HEK293 (cell line): Measurements from ENCODE around the gene SNTB2.

Experiments
- CTCF ChIA-PET: fragments of 350-600 bp; formaldehyde crosslinking; extraction: SDS; loops from one replicate; lab custom pipeline; 2021; ENCODE audit warnings: antibody characterized with exemption; lab: Yijun Ruan, JAX
- POLR2A ChIA-PET: fragments of 300-600 bp; formaldehyde crosslinking; extraction: SDS; loops from one replicate; lab custom pipeline; 2020; ENCODE audit warnings: antibody characterized with exemption, inconsistent platforms; lab: Yijun Ruan, JAX
- H3K27ac ChIP-seq: fragments of 200-500 bp; sonication (Bioruptor generic); 2 replicates; pipeline ENCODE4 v1.5.1; 2014; ENCODE audit warnings: low read depth, low read length, control low read depth, inconsistent platforms; ENCODE audit errors: extremely low read depth
- H3K36me3 ChIP-seq, 2 experiments: fragments of 200-500 bp in 1 of 2; sonication (Bioruptor generic) in 1 of 2; 1 replicate in 1 of 2; 2 replicates in 1 of 2; pipeline ENCODE4 v1.5.1; 2014 to 2017; ENCODE audit warnings: inconsistent platforms in 2 of 2, low read length in 2 of 2; ENCODE audit not compliant: control insufficient read depth in 2 of 2, insufficient read depth in 1 of 2
- H3K4me1 ChIP-seq: fragments of 200-500 bp; sonication (Bioruptor generic); 2 replicates; pipeline ENCODE4 v1.5.1; 2014; ENCODE audit warnings: mild to moderate bottlenecking, low read length, inconsistent platforms; ENCODE audit not compliant: control insufficient read depth, insufficient read depth
- H3K4me3 ChIP-seq: 2 replicates; pipeline ENCODE4 v1.5.1; 2011; ENCODE audit warnings: low read depth, mild to moderate bottlenecking, control low read depth, low read length, moderate library complexity
- H3K9me3 ChIP-seq: fragments of 200-500 bp; sonication (Bioruptor generic); 2 replicates; pipeline ENCODE4 v1.5.1; 2014; ENCODE audit warnings: low read depth, low read length, inconsistent platforms; ENCODE audit not compliant: control insufficient read depth, insufficient read depth
- GLI4 ChIP-seq: fragments of 450-650 bp; formaldehyde crosslinking; IDR thresholded peaks from 2 replicates; pipeline ENCODE4 v1.5.1; 2016; ENCODE audit warnings: missing biosample characterization, missing genetic modification characterization
- HOXA7 ChIP-seq: sonication (generic); formaldehyde crosslinking; IDR thresholded peaks from 2 replicates; pipeline ENCODE4 v1.8.1; 2022; ENCODE audit warnings: missing genetic modification reagents, borderline replicate concordance
- HOXC10 ChIP-seq: sonication (generic); formaldehyde crosslinking; IDR thresholded peaks from 2 replicates; pipeline ENCODE4 v1.8.1; 2023; ENCODE audit warnings: mild to moderate bottlenecking, missing genetic modification reagents
- KLF7 ChIP-seq: fragments of 450-650 bp; formaldehyde crosslinking; IDR thresholded peaks from 2 replicates; pipeline ENCODE4 v1.5.1; 2016; ENCODE audit warnings: missing biosample characterization, missing genetic modification characterization, borderline replicate concordance
- MEIS1 ChIP-seq: sonication (generic); formaldehyde crosslinking; IDR thresholded peaks from 2 replicates; pipeline ENCODE4 v1.8.1; 2022; ENCODE audit warnings: missing genetic modification reagents, mild to moderate bottlenecking, borderline replicate concordance
- TCF7L2 ChIP-seq: IDR thresholded peaks from 2 replicates; pipeline ENCODE4 v1.6.1; 2011; ENCODE audit warnings: low read depth, mild to moderate bottlenecking, inconsistent platforms, low read length, moderate library complexity, borderline replicate concordance
- ZBTB26 ChIP-seq: fragments of 450-650 bp; formaldehyde crosslinking; optimal IDR thresholded peaks from 2 replicates; pipeline ENCODE3; 2016; ENCODE audit warnings: missing biosample characterization, mild to moderate bottlenecking, missing genetic modification characterization
- ZIC2 ChIP-seq: fragments of 450-650 bp; formaldehyde crosslinking; IDR thresholded peaks from 2 replicates; pipeline ENCODE4 v1.5.1; 2016; ENCODE audit warnings: missing biosample characterization, missing genetic modification characterization
- ZNF157 ChIP-seq: fragments of 450-650 bp; formaldehyde crosslinking; IDR thresholded peaks from 2 replicates; pipeline ENCODE4 v1.5.1; 2016; ENCODE audit warnings: missing biosample characterization, missing genetic modification characterization
- ZNF214 ChIP-seq: fragments of 450-650 bp; formaldehyde crosslinking; IDR thresholded peaks from 2 replicates; pipeline ENCODE4 v1.5.1; 2017; ENCODE audit warnings: missing biosample characterization, mild to moderate bottlenecking, missing genetic modification characterization, borderline replicate concordance
- ZNF274 ChIP-seq, 2 experiments: fragments of 200-500 bp in 1 of 2; fragments of 450-650 bp in 1 of 2; sonication (Bioruptor generic) in 1 of 2; formaldehyde crosslinking in 1 of 2; IDR thresholded peaks; 2 replicates each; pipeline versions ENCODE4 v1.5.1 to v1.6.1; 2014 to 2016; ENCODE audit warnings: borderline replicate concordance in 1 of 2, inconsistent platforms in 1 of 2, low read length in 1 of 2, missing biosample characterization in 1 of 2, missing genetic modification characterization in 1 of 2
- ZNF521 ChIP-seq: fragments of 450-650 bp; formaldehyde crosslinking; IDR thresholded peaks from 2 replicates; pipeline ENCODE4 v1.5.1; 2017; ENCODE audit warnings: missing biosample characterization, mild to moderate bottlenecking, missing genetic modification characterization
- ZNF548 ChIP-seq: fragments of 450-650 bp; formaldehyde crosslinking; IDR thresholded peaks from 2 replicates; pipeline ENCODE4 v1.5.1; 2016; ENCODE audit warnings: missing biosample characterization, missing genetic modification characterization
- ZNF558 ChIP-seq: fragments of 450-650 bp; formaldehyde crosslinking; IDR thresholded peaks from 2 replicates; pipeline ENCODE4 v1.5.1; 2016; ENCODE audit warnings: missing biosample characterization, missing genetic modification characterization
- ZNF585B ChIP-seq: fragments of 450-650 bp; formaldehyde crosslinking; IDR thresholded peaks from 2 replicates; pipeline ENCODE4 v1.5.1; 2016; ENCODE audit warnings: missing biosample characterization, missing genetic modification characterization
- ZNF777 ChIP-seq: fragments of 450-650 bp; formaldehyde crosslinking; IDR thresholded peaks from 2 replicates; pipeline ENCODE4 v1.5.1; 2017; ENCODE audit warnings: missing biosample characterization, missing genetic modification characterization, borderline replicate concordance
- ZNF830 ChIP-seq: fragments of 450-650 bp; IDR thresholded peaks from 2 replicates; pipeline ENCODE4 v1.5.0; 2018; ENCODE audit warnings: missing biosample characterization, missing genetic modification characterization, low read depth, mild to moderate bottlenecking, moderate library complexity
- ZNF843 ChIP-seq: fragments of 450-650 bp; formaldehyde crosslinking; IDR thresholded peaks from 2 replicates; pipeline ENCODE4 v1.5.1; 2016; ENCODE audit warnings: missing biosample characterization, missing genetic modification characterization
- TF ChIP-seq, protein P1 (sequence below): fragments of 450-650 bp; formaldehyde crosslinking; IDR thresholded peaks from 2 replicates; pipeline ENCODE4 v1.5.1; 2016; ENCODE audit warnings: missing biosample characterization, missing genetic modification characterization
- TF ChIP-seq, protein P2 (sequence below): fragments of 450-650 bp; formaldehyde crosslinking; IDR thresholded peaks from 2 replicates; pipeline ENCODE4 v1.5.1; 2016; ENCODE audit warnings: missing biosample characterization, missing genetic modification characterization

The SNTB2 gene

DNA sequence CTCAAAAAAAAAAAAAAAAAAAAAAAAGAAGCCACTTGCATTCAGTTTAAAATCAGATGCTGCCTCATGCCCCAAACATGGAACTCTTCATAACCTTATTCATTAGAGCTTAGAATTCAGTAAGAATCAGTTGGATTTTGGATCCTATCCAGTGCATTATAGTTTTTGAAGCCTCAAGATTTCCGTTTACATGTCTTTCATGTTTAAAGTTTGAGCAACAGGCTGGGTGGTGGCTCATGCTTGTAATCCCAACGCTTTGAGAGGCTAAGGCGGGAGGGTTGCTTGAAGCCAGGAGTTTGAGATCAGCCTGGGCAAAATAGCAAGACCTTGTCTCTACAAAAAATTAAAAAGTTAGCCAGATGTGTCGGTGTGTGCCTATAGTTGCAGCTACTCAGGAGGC, 55.0 kb downstream of the SNTB2 start:
- H3K4me1 ChIP-seq: peaks cover 7% of the 10 kb centered on the region; the same call in 1 of the 2 replicates
- CTCF ChIA-PET: interaction anchor here (1.0 kb wide), 1 partner anchor 75 kb away, joined by 5 read pairs; no protein-coding TSS in a partner anchor
- no peak overlapping the region for H3K4me3 ChIP-seq
- TF ChIP-seq GLI4 (tag by site-specific recombination) (no peak), ZIC2 (no peak), ZNF214 (tag by site-specific recombination) (no peak), ZNF777 (tag by site-specific recombination) (no peak), ZNF157 (tag by site-specific recombination) (no peak), ZNF843 (tag by site-specific recombination) (no peak), ZBTB26 (tag by site-specific recombination) (no peak), KLF7 (no peak), TCF7L2 (no peak), ZNF521 (tag by site-specific recombination) (no peak), MEIS1 (CRISPR knock-in tag) (no peak), ZNF585B (tag by site-specific recombination) (no peak), ZNF274 (IDR thresholded peaks at IDR 0.05; ENCODE audit: low read length) (no peak), ZNF274 (tag by site-specific recombination; IDR thresholded peaks at IDR 0.05; ENCODE audit: borderline replicate concordance) (no peak), ZNF548 (tag by site-specific recombination) (no peak), ZNF558 (tag by site-specific recombination) (no peak), HOXC10 (no peak), HOXA7 (CRISPR knock-in tag) (no peak)
- TF ChIP-seq, protein P1, sequence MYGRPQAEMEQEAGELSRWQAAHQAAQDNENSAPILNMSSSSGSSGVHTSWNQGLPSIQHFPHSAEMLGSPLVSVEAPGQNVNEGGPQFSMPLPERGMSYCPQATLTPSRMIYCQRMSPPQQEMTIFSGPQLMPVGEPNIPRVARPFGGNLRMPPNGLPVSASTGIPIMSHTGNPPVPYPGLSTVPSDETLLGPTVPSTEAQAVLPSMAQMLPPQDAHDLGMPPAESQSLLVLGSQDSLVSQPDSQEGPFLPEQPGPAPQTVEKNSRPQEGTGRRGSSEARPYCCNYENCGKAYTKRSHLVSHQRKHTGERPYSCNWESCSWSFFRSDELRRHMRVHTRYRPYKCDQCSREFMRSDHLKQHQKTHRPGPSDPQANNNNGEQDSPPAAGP: no peak
- H3K27ac ChIP-seq: no peak overlapping the region
- H3K36me3 ChIP-seq: peaks cover 0 to 8% of the 10 kb centered on the region in 2 experiments; a peak in 2 of 3 replicates
- POLR2A ChIA-PET: no interaction called here
- H3K9me3 ChIP-seq: no peaks in the 10 kb centered on the region

DNA sequence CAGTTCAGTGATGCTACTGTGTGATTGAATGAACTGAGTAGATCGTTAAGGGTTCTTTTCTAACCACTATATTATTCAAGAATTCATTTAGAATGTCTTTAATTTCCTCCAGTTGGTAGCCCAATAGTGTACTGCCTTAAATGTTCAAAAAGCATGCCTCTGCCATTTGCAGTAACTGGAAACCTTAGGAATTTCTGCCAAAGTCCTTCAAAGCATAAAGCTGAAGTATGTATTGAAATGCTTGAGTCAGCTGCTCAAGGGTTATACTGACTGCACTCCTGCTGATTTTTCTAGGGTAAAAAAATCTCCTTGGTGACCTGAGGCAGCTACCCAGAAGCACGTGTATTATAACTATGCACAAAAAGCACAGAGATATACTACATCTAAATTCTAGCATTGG, 56.5 kb downstream of the SNTB2 start:
- peaks cover 0 to 15% of the 10 kb centered on the region in 2 experiments; a peak in 2 of 3 replicates for H3K36me3 ChIP-seq
- no peak for TF ChIP-seq ZNF830
- TF ChIP-seq, protein P2, sequence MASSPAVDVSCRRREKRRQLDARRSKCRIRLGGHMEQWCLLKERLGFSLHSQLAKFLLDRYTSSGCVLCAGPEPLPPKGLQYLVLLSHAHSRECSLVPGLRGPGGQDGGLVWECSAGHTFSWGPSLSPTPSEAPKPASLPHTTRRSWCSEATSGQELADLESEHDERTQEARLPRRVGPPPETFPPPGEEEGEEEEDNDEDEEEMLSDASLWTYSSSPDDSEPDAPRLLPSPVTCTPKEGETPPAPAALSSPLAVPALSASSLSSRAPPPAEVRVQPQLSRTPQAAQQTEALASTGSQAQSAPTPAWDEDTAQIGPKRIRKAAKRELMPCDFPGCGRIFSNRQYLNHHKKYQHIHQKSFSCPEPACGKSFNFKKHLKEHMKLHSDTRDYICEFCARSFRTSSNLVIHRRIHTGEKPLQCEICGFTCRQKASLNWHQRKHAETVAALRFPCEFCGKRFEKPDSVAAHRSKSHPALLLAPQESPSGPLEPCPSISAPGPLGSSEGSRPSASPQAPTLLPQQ (tag by site-specific recombination): peak; percentile 81
- H3K9me3 ChIP-seq: no peaks in the 10 kb centered on the region
- peaks cover 7% of the 10 kb centered on the region; the same call in 1 of the 2 replicates for H3K4me1 ChIP-seq
- no peak overlapping the region for H3K4me3 ChIP-seq
- POLR2A ChIA-PET: interaction anchor here (0.7 kb wide), 1 partner anchor 93 kb away, joined by 7 read pairs; no protein-coding TSS in a partner anchor
- CTCF ChIA-PET: no interaction called here
- H3K27ac ChIP-seq: no peak overlapping the region
